Hepatocyte (in vitro differentiated cells): ENCODE results near the gene PIGN. TPM values are rescaled to one million over a fixed set of nuclear protein-coding genes. Genes with fewer than 3 reads are reported as not detected.
"Not testable (repeated sequence)": the region's sequence is repeated elsewhere in the genome, so short reads cannot be mapped to it uniquely, and the experiment has no call there.

Source experiments
- DNase-seq: peaks from one replicate; pipeline ENCODE4 v3.0.0-alpha.2; 2016; ENCODE audit warnings: low spot score
- H2AFZ ChIP-seq: fragments of 200-600 bp; sonication (generic); 2 replicates; pipeline ENCODE4 v1.6.0; 2016; ENCODE audit warnings: antibody characterized with exemption, mild to moderate bottlenecking
- H3K27ac ChIP-seq: fragments of 200-600 bp; sonication (generic); 2 replicates; pipeline ENCODE4 v1.5.1; 2016; ENCODE audit warnings: mild to moderate bottlenecking
- H3K27me3 ChIP-seq: fragments of 200-600 bp; sonication (generic); 2 replicates; pipeline ENCODE4 v1.6.1; 2016
- H3K36me3 ChIP-seq: fragments of 200-600 bp; sonication (generic); replicated peaks from 2 replicates; pipeline ENCODE4 v1.5.1; 2016; ENCODE audit warnings: low read depth; ENCODE audit not compliant: insufficient read depth
- H3K4me1 ChIP-seq: fragments of 200-600 bp; sonication (generic); 2 replicates; pipeline ENCODE4 v1.5.1; 2016; ENCODE audit warnings: mild to moderate bottlenecking, moderate library complexity; ENCODE audit not compliant: insufficient read depth
- H3K4me2 ChIP-seq: fragments of 200-600 bp; sonication (generic); 2 replicates; pipeline ENCODE4 v1.6.0; 2016
- H3K4me3 ChIP-seq: fragments of 200-600 bp; sonication (generic); 2 replicates; pipeline ENCODE4 v1.5.1; 2016; ENCODE audit warnings: mild to moderate bottlenecking
- H3K79me2 ChIP-seq: fragments of 200-600 bp; sonication (generic); 2 replicates; pipeline ENCODE4 v1.6.0; 2017; ENCODE audit warnings: mild to moderate bottlenecking
- H3K9me2 ChIP-seq: fragments of 200-600 bp; sonication (generic); replicated peaks from 2 replicates; pipeline ENCODE4 v1.6.0; 2017; ENCODE audit warnings: mild to moderate bottlenecking; ENCODE audit not compliant: insufficient read depth
- H3K9me3 ChIP-seq: fragments of 200-600 bp; sonication (generic); 2 replicates; pipeline ENCODE4 v1.5.1; 2016; ENCODE audit warnings: low read depth, mild to moderate bottlenecking
- H4K20me1 ChIP-seq: fragments of 200-600 bp; sonication (generic); 2 replicates; pipeline ENCODE4 v1.6.0; 2016; ENCODE audit warnings: mild to moderate bottlenecking; ENCODE audit not compliant: insufficient read depth, poor library complexity, severe bottlenecking
- CTCF ChIP-seq: fragments of 200-600 bp; sonication (generic); IDR thresholded peaks from 2 replicates; pipeline ENCODE4 v1.5.1; 2016; ENCODE audit warnings: antibody characterized with exemption, mild to moderate bottlenecking; ENCODE audit not compliant: poor library complexity
- EZH2 ChIP-seq: fragments of 200-600 bp; sonication (generic); IDR thresholded peaks from 2 replicates; pipeline ENCODE4 v1.6.1; 2016; ENCODE audit warnings: antibody characterized with exemption, mild to moderate bottlenecking, borderline replicate concordance
- EZH2phosphoT487 ChIP-seq: fragments of 200-600 bp; sonication (generic); IDR thresholded peaks from one replicate; pipeline ENCODE4 v1.6.1; 2018; ENCODE audit warnings: antibody characterized with exemption, mild to moderate bottlenecking, low read depth, moderate library complexity; ENCODE audit not compliant: unreplicated experiment, severe bottlenecking
- WGBS: methylation state at CpG from one replicate; pipeline ENCODE4 v1.1.6; 2016; ENCODE audit warnings: low lambda C conversion rate; ENCODE audit errors: missing lambda C conversion rate; 5-methylcytosine and 5-hydroxymethylcytosine counted together
- polyA plus RNA-seq: library from polyadenylated mRNA; unstranded; fragments of >200 nt; fragmentation: Nextera tagmentation; extraction: Ambion mirVana; gene quantifications from 2 replicates; pipeline ENCODE4 v1.2.1, GENCODE V29; 2016
- total RNA-seq: library from RNA; depleted of rRNA; stranded (reverse); fragments of >200 nt; gene quantifications from 2 replicates; pipeline ENCODE4 v1.2.3, GENCODE V29; 2014

PIGN gene
- total and polyA plus RNA-seq, 2 experiments from 2014 or later, result 18.9 to 42.9 TPM

DNA sequence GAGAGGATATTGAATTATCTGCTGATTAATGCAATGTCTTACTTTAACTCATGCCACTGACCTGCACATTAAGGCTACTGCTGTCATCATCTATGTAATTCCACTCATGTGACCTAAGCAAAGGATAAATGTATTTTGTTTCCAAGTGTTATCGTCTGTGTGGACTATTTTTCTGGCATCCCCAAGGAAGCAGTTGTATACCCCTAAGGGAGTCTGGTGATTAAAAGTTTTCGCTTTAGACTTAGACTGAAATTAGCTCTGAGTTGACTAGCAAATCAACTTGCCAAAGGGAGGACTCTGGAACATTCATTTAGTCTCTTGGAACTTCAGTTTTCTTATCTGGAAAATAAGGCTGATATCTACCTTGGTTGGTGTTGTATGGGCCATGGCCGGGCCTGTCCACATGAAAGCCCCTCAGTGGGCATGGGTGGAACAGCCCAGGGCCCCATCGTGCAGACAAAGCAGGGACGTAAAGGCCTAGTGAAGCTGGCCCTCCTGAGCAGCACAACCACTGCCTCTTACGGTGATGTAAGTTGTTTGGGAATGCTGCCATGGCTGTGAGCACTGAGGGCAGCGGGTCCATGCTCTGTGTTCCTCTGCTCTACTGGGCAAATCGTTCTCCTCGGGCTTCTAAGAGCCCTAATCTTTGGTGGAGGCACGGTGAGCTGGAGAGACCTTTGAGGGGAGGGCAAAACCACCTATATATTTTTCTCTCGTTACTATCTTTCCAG, 149.7 kb downstream of the PIGN start:
- 86% methylated on average over 11 of the region's 11 CpGs for WGBS
- Histone ChIP-seq H3K4me2 (no peak overlapping the region), H3K79me2 (no peaks in the 10 kb centered on the region), H2AFZ (no peak overlapping the region), H4K20me1 (no peaks in the 10 kb centered on the region), H3K36me3 (no peaks in the 10 kb centered on the region), H3K27me3 (no peaks in the 10 kb centered on the region), H3K9me2 (no peaks in the 10 kb centered on the region), H3K4me3 (no peak overlapping the region), H3K9me3 (no peaks in the 10 kb centered on the region), H3K4me1 (peaks cover 6% of the 10 kb centered on the region), H3K27ac (no peak overlapping the region)
- TF ChIP-seq EZH2 (no peak), CTCF (no peak), EZH2phosphoT487 (no peak)
- DNase-seq, result no peak

DNA sequence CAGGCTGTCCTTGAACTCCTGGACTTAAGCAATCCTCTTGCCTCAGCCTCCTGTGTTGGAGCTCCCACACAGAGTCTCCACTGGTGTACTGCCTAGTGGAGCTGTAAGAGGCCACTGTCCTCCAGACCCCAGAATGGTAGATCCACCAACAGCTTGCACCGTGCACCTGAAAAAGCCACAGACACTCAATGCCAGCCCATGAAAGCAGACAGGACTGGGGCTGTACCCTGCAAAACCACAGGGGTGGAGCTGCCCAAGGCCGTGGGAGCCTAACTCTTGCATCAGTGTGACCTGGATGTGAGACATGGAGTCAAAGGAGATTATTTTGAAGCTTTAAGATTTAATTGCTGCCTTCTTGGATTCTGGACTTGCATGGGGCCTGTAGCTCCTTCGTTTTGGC, 152.6 kb downstream of the PIGN start:
- H3K27ac ChIP-seq, H3K36me3 ChIP-seq, H3K9me2 ChIP-seq, H3K79me2 ChIP-seq, H4K20me1 ChIP-seq, H3K4me2 ChIP-seq, DNase-seq, H2AFZ ChIP-seq, H3K4me1 ChIP-seq, H3K9me3 ChIP-seq, H3K4me3 ChIP-seq, H3K27me3 ChIP-seq: not testable (repeated sequence)
- WGBS, result 85% methylated on average over 3 of the region's 3 CpGs

GRCh38 chr18:62033756-62034155, 153.1 kb downstream of the PIGN start:
- Histone ChIP-seq H2AFZ (no peak overlapping the region), H4K20me1 (no peaks in the 10 kb centered on the region), H3K4me3 (no peak overlapping the region), H3K36me3 (no peaks in the 10 kb centered on the region), H3K27me3 (no peaks in the 10 kb centered on the region), H3K4me2 (no peak overlapping the region), H3K9me2 (no peaks in the 10 kb centered on the region), H3K79me2 (no peaks in the 10 kb centered on the region), H3K27ac (no peak overlapping the region), H3K4me1 (peaks cover 6% of the 10 kb centered on the region), H3K9me3 (no peaks in the 10 kb centered on the region)
- TF ChIP-seq EZH2phosphoT487, result no peak
- TF ChIP-seq CTCF, result no peak
- no peak for TF ChIP-seq EZH2
- DNase-seq, result no peak

DNA sequence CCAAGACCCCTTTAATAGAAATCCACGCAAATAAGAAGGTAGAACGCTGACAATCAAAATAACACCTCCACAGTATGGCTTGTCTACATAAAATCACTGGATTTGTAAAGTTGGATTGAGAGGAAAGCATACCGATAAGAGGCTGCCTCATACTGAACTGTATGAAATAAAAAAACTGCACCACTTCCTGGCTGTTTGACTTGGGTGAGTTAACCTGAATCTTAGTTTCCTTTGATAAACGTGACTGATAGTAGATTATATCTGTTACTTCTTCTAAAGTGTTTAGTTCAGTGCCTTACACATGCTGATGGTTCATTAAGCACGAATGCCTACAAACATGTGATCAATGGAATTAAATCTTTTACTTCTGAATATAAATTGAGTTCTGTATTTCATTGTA, 153.6 kb downstream of the PIGN start:
- no peak for DNase-seq
- no peak overlapping the region for H2AFZ ChIP-seq
- H4K20me1 ChIP-seq, result no peaks in the 10 kb centered on the region
- no peaks in the 10 kb centered on the region for H3K9me2 ChIP-seq
- H3K9me3 ChIP-seq, result no peaks in the 10 kb centered on the region
- H3K79me2 ChIP-seq, result no peaks in the 10 kb centered on the region
- H3K27ac ChIP-seq, result no peak overlapping the region
- no peaks in the 10 kb centered on the region for H3K36me3 ChIP-seq
- WGBS, result 82% methylated on average over 5 of the region's 5 CpGs
- H3K4me1 ChIP-seq, result peaks cover 6% of the 10 kb centered on the region
- H3K4me3 ChIP-seq, result no peak overlapping the region
- TF ChIP-seq EZH2phosphoT487 (no peak), EZH2 (no peak), CTCF (no peak)
- H3K4me2 ChIP-seq, result no peak overlapping the region
- no peaks in the 10 kb centered on the region for H3K27me3 ChIP-seq
